Amniotic epithelial cell (primary cell): ENCODE measurements around the gene IL19.
A peak's percentile ranks its signal among the peaks of the same experiment; 100 is the strongest.
"Not testable (repeated sequence)": the region's sequence is repeated elsewhere in the genome, so short reads cannot be mapped to it uniquely, and the experiment has no call there.

Experiments
- DNase-seq: peaks from one replicate; pipeline ENCODE4 v3.0.0-alpha.2; 2010; ENCODE audit warnings: low read depth

IL19 gene

DNA sequence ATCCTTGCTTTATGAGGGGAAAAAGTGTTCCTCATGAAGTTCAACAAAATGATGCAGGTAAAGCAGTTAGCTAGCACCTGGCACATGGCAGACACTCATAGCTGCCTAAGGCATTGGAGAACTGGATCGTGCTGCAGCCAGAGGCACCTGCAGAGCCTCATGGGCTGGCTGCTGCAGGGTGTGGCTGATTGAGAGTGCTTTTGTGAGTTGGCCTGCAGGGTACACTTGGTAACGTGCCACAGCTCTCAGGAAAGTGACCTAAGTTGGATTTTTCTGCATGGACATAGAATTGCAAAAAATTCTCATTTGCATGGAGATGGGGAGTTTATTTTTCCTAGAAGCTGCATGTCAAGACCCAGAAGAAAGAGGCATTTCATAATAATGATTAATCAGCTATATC is 63.2 kb downstream of the IL19 start:
- no peak for DNase-seq

DNA sequence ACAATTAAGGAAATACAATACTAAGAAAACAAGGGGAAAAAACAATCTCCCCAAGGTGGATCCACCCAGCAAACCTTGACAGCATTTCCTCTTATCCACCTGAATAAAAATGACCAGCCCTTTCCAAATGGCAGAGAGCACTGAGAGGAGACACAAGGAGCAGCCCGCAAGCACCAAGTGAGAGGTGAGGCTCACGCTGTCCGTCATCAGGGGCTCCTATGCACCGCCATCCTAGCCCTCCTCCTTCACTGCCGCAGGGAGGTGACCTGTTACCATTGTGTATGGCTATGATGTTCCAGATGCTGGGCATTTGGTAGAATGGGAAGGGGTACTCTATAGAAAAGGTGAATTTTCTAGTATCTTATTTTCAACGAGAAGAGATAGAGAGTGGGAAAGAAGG is 63.6 kb downstream of the IL19 start:
- no peak for DNase-seq

DNA sequence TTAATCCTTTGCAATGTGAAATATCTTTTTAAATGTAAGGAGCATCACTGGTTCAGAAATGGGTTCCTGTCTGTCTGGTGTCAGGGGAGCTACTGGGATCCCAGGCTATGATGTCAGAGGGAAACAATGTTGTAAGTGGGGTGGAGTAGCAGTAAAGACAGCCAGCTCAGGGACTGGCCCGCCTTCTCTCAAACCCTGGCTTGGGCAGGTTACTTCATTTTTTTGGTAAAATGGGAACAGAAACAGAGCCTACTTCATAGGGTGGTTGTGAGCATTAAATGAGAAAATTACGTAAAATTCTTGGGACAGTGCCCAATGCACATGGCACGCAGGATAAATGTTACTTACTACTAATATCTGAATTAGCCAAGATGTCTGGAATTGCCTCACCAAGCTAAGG is 64.1 kb downstream of the IL19 start:
- peak; percentile 45 for DNase-seq

- no peak for DNase-seq
These were observed 64.6 kb downstream of the IL19 start for GRCh38 chr1:206835186-206835585.

GRCh38 chr1:206836111-206836510 is 65.5 kb downstream of the IL19 start:
- DNase-seq = peak; percentile 30

- DNase-seq = no peak
These were observed 68.5 kb downstream of the IL19 start for GRCh38 chr1:206839006-206839560.

DNA sequence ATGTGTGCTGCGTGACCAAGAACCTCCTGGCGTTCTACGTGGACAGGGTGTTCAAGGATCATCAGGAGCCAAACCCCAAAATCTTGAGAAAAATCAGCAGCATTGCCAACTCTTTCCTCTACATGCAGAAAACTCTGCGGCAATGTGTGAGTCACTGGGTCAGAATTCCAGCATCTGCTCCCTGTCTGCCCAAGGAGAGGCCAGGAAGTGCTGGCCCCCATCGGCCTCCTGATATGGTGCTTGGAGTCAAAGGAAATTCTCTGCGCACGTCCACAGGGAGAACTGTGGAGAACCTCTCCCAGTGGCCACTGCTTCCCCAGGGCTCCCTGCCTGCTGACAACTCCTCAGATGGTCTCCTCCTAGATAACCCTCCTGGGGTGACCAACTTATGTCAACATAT is 69.3 kb downstream of the IL19 start:
- peak; percentile 86 for DNase-seq

DNA sequence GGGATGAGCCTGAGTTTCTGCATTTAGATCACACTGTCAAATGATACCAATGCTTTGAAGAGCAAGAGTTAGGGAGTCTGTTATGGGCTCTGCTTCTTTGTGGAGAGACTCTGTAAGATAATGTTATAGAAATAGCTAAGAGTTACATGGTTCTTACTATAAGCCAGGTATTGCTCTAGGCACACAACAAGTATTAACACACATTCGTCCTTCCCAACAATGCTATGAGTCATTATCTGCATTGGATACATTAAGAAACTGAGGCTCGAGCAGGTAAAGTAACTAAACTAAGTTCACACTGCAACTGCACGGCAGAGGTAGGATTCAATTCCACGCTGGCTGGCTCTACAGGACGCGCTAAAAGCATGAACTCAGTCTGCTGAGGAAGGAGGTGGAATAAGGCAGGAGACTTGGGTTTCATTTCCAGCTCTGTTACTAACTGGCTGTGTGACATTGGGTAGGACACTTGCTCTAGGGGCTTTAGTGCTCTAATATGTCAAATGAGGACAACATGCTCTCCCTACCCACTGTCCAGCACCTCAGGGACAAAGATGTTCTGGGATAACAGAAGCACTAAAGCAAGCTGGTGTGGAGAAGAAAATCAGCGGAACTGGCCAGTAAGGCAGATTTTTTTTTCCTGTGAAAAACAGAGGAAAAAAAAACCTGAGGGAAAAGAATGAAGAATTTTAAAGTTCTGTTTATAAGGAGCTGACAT is 71.2 kb downstream of the IL19 start:
- no peak for DNase-seq

- DNase-seq = peak; percentile 61
These were observed 72.3 kb downstream of the IL19 start for GRCh38 chr1:206842854-206843253.

DNA sequence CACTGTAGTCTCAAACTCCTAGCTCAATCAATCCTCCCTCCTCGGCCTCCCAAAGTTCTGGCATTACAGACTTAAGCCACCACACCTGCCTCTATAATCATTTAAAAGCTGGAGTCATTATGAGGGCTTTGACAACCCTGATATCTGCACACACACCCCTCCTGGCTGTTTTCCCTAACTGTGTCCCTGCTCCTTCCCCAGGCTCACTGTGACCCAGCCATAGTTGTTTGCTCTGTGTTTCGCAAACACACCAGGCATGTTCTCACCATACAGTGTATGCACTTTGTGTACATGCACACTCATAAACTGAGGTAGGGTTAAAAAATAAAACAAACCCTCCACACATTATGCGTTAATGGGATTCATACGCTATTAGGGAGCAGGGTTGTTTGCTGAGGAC is 73.1 kb downstream of the IL19 start:
- no peak for DNase-seq

GRCh38 chr1:206846487-206846886 is 75.9 kb downstream of the IL19 start:
- no peak for DNase-seq

DNA sequence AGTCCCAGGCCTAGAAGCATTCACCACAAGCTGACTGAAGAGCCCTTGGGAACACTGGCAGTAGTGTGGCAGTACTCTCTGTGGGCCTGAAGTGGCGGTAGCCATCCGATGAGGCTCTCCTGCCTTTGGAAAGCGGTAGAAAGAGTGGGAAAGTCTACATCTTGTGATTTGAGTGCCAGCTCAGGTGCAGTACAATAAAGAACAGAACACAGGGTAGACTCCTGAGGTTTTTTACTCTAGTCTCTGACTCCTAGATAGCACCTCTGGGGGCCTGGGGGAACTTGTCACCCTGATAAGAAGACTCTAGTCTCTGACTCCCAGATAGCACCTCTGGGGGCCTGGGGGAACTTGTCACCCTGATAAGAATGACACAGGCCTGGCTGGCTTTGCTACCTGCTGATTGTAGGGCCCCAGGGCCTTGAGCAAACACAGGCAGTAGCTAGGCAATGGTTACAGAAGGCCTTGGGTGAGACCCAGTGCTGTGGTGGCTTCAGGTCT is 76.8 kb downstream of the IL19 start:
- no peak for DNase-seq

DNA sequence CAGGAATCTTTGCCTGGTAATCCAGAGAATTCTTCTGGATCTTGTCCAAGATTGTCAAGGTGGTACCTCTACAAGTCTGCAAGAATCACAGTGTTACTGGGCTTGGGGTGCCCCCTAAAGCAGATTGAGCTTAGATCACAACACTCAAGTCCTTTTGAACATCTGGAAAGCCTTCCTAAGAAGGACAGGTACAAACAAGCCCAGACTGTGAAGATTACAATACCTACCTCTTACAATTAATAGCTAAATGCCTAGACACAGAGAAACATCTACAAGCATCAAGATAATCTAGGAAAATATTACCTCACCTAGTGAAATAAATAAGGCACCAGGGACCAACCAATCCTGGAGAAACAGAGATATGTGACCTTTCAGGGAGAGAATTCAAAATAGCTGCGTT is 77.4 kb downstream of the IL19 start:
- DNase-seq = no peak

DNA sequence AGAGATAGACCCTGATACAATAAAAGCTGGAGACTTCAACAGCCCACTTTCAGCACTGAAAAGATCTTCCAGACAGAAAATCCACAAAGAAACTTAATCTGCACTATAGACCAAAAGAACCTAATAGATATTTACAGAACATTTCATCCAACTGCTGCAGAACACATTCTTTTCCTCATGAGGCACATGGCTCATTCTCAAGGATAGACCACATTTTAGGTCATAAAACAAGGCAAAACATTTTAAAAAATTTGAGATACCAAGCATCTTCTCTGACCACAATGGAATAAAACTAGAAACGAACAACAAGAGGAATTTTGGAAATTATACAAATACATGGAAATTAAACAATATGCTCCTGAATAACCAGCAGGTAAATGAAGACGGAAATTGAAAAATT is 79.8 kb downstream of the IL19 start:
- DNase-seq = no peak

GRCh38 chr1:206851341-206852010 is 80.9 kb downstream of the IL19 start:
- peak; percentile 85 for DNase-seq

GRCh38 chr1:206852662-206853061 is 82.1 kb downstream of the IL19 start:
- DNase-seq = not testable (repeated sequence)

DNA sequence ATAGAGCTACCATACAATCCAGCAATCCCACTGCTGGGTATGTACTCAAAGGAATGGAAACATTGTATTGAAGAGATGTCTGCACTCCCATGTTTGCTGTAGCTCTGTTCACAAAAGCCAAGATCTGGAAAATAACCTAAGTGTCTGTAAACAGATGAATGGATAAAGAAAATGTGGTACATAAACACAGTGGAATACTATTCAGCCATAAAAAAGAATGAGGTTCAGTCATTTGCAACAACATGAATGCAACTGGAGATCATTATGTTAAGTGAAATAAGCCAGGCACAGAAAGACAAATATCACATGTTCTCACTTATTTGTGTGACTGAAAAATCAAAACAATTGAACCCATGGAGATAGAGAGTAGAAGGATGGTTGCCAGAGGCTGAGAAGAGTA is 83.1 kb downstream of the IL19 start:
- not testable (repeated sequence) for DNase-seq

DNA sequence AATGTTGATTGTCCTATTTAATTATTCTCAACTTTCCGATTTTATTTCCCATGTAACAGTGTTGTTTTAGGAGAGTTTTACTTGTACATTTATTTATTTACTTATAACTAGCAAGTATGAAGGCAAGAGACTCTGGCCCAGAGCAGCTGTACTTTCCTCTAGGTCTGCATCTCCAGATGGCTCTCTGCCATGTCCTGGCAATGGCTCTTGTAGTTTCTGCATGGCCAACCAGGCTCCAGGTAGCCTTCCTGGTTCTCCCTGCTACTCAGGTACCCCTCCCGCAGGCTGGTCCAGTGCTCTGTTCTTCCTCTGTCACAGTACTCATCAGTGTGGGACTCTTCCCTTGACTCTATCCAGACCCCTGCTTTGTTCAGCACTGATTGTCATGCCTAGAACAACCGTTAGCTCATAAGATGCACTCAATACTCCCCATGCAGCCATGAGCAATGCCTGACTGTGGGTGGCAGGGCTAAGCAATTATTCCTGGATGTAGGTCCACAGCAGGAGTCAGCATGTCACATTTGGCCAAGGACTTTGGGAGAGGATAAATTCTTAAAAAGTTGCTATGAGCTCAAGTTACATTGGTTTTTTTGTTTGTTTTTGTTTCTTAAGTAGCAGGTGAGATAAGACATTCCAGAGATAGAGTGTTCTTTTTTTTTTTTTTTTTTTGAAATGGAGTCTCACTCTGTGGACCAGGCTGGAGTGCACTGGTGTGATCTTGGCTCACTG is 84.0 kb downstream of the IL19 start:
- peak; percentile 14 for DNase-seq

- no peak for DNase-seq
These were observed 85.3 kb downstream of the IL19 start for GRCh38 chr1:206855859-206856258.

DNA sequence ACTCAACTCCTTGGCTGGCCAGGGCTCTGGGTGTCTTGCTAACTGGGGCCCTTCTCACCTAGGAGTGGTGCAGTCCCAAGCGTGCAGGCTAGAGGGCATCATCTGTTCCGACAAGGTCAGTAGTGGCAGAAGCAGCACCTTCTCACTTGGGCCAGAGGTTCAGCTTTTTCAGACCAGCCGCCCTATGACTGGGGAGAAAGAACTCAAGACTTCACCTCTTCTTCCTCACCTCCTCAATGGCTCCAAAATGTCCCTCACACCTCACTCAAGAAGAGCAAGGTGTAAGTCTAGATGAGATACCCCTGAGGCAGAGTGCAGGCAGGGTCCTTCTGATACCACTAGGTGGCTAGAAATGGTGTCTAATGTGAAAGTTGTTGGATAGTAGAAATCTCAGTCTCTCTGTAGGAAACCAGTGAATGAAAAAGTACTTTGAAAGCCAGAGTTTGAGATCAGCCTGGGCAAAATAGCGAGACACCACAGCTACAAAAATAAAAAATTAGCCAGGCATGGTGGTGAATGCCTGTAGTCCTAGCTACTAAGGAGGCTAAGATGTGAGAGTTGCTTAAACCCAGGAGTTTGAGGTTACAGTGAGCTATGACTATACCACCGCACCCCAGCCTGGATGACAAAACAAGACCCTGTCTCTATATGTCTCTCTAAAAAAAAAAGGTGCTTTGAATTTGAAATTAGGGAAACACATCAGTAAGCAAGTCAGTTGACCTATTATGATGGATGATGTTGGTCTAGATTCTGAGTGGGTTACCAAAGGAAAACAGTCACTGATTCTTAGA is 86.3 kb downstream of the IL19 start:
- no peak for DNase-seq

GRCh38 chr1:206859082-206859521 is 88.5 kb downstream of the IL19 start:
- DNase-seq = no peak

GRCh38 chr1:206860165-206860564 is 89.6 kb downstream of the IL19 start:
- no peak for DNase-seq
